Uterus (tissue), 2 donors: ENCODE measurements around the gene SCLT1.

ENCODE experiments used
- CTCF ChIP-seq, 4 experiments: fragments of 200-600 bp in 2 of 4; fragments of 450-650 bp in 2 of 4; sonication (generic) in 2 of 4; IDR thresholded peaks; one replicate each; pipeline ENCODE4 v1.5.1; 2016 to 2019; ENCODE audit warnings: antibody characterized with exemption in 4 of 4, mild to moderate bottlenecking in 2 of 4, moderate library complexity in 1 of 4
- POLR2A ChIP-seq, 2 donors: fragments of 450-650 bp; IDR thresholded peaks; one replicate each; pipeline ENCODE4 v1.6.1; 2016; ENCODE audit warnings: antibody characterized with exemption in 2 of 2, mild to moderate bottlenecking in 1 of 2, moderate library complexity in 1 of 2

DNA sequence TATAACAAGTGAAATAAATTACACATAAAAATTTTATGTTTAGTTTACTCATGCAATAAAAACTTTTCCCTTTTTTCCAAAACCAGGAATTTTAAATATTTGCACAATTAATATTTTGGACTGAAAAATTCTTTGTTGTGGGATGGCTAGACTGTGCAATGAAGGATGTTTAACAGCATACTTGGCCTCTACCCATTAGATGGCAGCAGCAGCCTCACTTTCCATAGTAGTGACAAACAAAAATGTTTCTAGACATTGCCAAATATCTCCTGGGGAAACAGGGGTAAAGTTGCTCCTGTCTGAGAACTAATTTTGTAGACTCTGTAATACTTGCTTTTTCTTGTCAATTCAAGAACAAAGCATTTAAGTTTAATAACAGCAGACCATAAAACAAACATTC is 49.8 kb downstream of the SCLT1 start:
- TF ChIP-seq POLR2A (IDR thresholded peaks at IDR 0.05), result no peak
- TF ChIP-seq CTCF (IDR thresholded peaks at IDR 0.05), result no peak
